IMR-90 (cell line): ENCODE results near the gene OBP2B. TPM values are rescaled to one million over a fixed set of nuclear protein-coding genes. Genes with fewer than 3 reads are reported as not detected.

Experiments used
- ATAC-seq: fragments of 200-7000 bp; cut with Tn5 transposase; 2 replicates; pipeline ENCODE4 v1.9.1; 2020; ENCODE audit warnings: low read depth, mild to moderate bottlenecking, moderate library complexity
- BruUV-seq: library from RNA; stranded (reverse); fragments of 400-500 nt; replicated peaks from 2 replicates; lab custom pipeline; 2021; lab: Mats Ljungman, UMichigan
- CTCF ChIA-PET: fragments of 300-600 bp; formaldehyde crosslinking; extraction: SDS; loops from one replicate; lab custom pipeline; 2021; ENCODE audit warnings: antibody characterized with exemption; lab: Yijun Ruan, JAX
- POLR2A ChIA-PET: fragments of 300-600 bp; sonication (Branson Sonifier 250); formaldehyde crosslinking; loops from one replicate; lab custom pipeline; 2022; ENCODE audit warnings: antibody characterized with exemption; ENCODE audit not compliant: unreplicated experiment; lab: Charles Lee
- DNase-seq: peaks from one replicate; pipeline ENCODE4 v3.0.0; 2013
- H2AFZ ChIP-seq: replicated peaks from 2 replicates; pipeline ENCODE3; 2013; ENCODE audit warnings: low read length, mild to moderate bottlenecking; ENCODE audit not compliant: poor library complexity
- H2AK5ac ChIP-seq: 2 replicates; pipeline ENCODE4 v1.6.1; 2013; ENCODE audit warnings: low read depth, low read length, inconsistent platforms
- H2AK9ac ChIP-seq: replicated peaks from 2 replicates; pipeline ENCODE3; 2013; ENCODE audit warnings: mild to moderate bottlenecking, low read depth, low read length, moderate library complexity; ENCODE audit not compliant: poor library complexity
- H2BK120ac ChIP-seq: 2 replicates; pipeline ENCODE4 v1.6.1; 2013; ENCODE audit warnings: low read depth, low read length, inconsistent platforms
- H2BK15ac ChIP-seq: 3 replicates; pipeline ENCODE4 v1.6.1; 2013; ENCODE audit warnings: low read depth, low read length, inconsistent platforms
- H2BK20ac ChIP-seq: 2 replicates; pipeline ENCODE4 v1.6.1; 2013; ENCODE audit warnings: low read depth, mild to moderate bottlenecking, inconsistent platforms, low read length, moderate library complexity
- H2BK5ac ChIP-seq: 2 replicates; pipeline ENCODE4 v1.6.1; 2013; ENCODE audit warnings: mild to moderate bottlenecking, low read depth, low read length, inconsistent platforms; ENCODE audit not compliant: poor library complexity, severe bottlenecking
- H3K14ac ChIP-seq: replicated peaks from 2 replicates; pipeline ENCODE4 v1.6.1; 2013; ENCODE audit warnings: low read depth, low read length, inconsistent platforms
- H3K18ac ChIP-seq: 2 replicates; pipeline ENCODE4 v1.6.1; 2013; ENCODE audit warnings: low read depth, low read length, control low read depth
- H3K23ac ChIP-seq: 2 replicates; pipeline ENCODE4 v1.6.1; 2013; ENCODE audit warnings: low read depth, low read length, inconsistent platforms
- H3K27ac ChIP-seq: 2 replicates; pipeline ENCODE4 v1.5.1; 2013; ENCODE audit warnings: mild to moderate bottlenecking, control low read depth, low read length; ENCODE audit not compliant: insufficient read depth
- H3K27me3 ChIP-seq: 2 replicates; pipeline ENCODE4 v1.6.1; 2013; ENCODE audit warnings: low read length; ENCODE audit not compliant: control insufficient read depth, insufficient read depth
- H3K36me3 ChIP-seq: 2 replicates; pipeline ENCODE4 v1.6.1; 2013; ENCODE audit warnings: low read length, mixed read lengths; ENCODE audit not compliant: control insufficient read depth, insufficient read depth
- H3K4ac ChIP-seq: 2 replicates; pipeline ENCODE4 v1.6.1; 2013; ENCODE audit warnings: low read depth, low read length, inconsistent platforms
- H3K4me1 ChIP-seq: 2 replicates; pipeline ENCODE4 v1.6.1; 2013; ENCODE audit warnings: low read length, mixed read lengths; ENCODE audit not compliant: control insufficient read depth, insufficient read depth
- H3K4me2 ChIP-seq: 2 replicates; pipeline ENCODE4 v1.6.1; 2013; ENCODE audit warnings: low read depth, mild to moderate bottlenecking, control low read depth, low read length, moderate library complexity
- H3K4me3 ChIP-seq: 2 replicates; pipeline ENCODE4 v1.5.1; 2013; ENCODE audit warnings: low read depth, mild to moderate bottlenecking, control low read depth, low read length, moderate library complexity; ENCODE audit not compliant: insufficient read depth
- H3K56ac ChIP-seq: 2 replicates; pipeline ENCODE4 v1.6.1; 2013; ENCODE audit warnings: low read length, inconsistent platforms; ENCODE audit not compliant: insufficient read depth; ENCODE audit errors: extremely low read depth
- H3K79me1 ChIP-seq, 2 experiments: 2 replicates each; pipeline ENCODE4 v1.6.1; 2013; ENCODE audit warnings: low read length in 2 of 2, inconsistent platforms in 1 of 2, low read depth in 1 of 2
- H3K9ac ChIP-seq: 2 replicates; pipeline ENCODE4 v1.6.1; 2013; ENCODE audit warnings: low read depth, low read length, control low read depth
- H3K9me1 ChIP-seq: 2 replicates; pipeline ENCODE4 v1.6.1; 2013; ENCODE audit warnings: low read length, inconsistent platforms; ENCODE audit not compliant: insufficient read depth
- H3K9me3 ChIP-seq: 2 replicates; pipeline ENCODE4 v1.6.1; 2013; ENCODE audit warnings: low read length; ENCODE audit not compliant: control insufficient read depth, insufficient read depth
- H4K20me1 ChIP-seq: 2 replicates; pipeline ENCODE4 v1.6.1; 2013; ENCODE audit warnings: low read length, inconsistent platforms; ENCODE audit not compliant: insufficient read depth
- H4K5ac ChIP-seq: 2 replicates; pipeline ENCODE4 v1.6.1; 2013; ENCODE audit warnings: mild to moderate bottlenecking, low read depth, low read length, control low read depth
- H4K8ac ChIP-seq, 2 experiments: 2 replicates each; pipeline ENCODE4 v1.6.1; 2013; ENCODE audit warnings: low read depth in 2 of 2, low read length in 2 of 2, control low read depth in 1 of 2, inconsistent platforms in 1 of 2
- H4K91ac ChIP-seq: 2 replicates; pipeline ENCODE4 v1.6.1; 2013; ENCODE audit warnings: low read depth, low read length, inconsistent platforms; ENCODE audit not compliant: insufficient read depth
- BHLHE40 ChIP-seq: fragments of 150-350 bp; IDR thresholded peaks from 2 replicates; pipeline ENCODE4 v1.6.1; 2016; ENCODE audit warnings: mild to moderate bottlenecking, low read depth, low read length
- CEBPB ChIP-seq: IDR thresholded peaks from 2 replicates; pipeline ENCODE4 v1.6.1; 2012; ENCODE audit warnings: low read depth, low read length, improper control_type of control experiment
- CHD1 ChIP-seq: IDR thresholded peaks from 2 replicates; pipeline ENCODE4 v1.6.1; 2012; ENCODE audit warnings: low read depth, low read length, improper control_type of control experiment
- CTCF ChIP-seq: conservative IDR thresholded peaks from 2 replicates; pipeline ENCODE4 v1.5.1; 2012; ENCODE audit warnings: mild to moderate bottlenecking, low read depth, low read length, improper control_type of control experiment
- ELK1 ChIP-seq: fragments of 150-350 bp; IDR thresholded peaks from 2 replicates; pipeline ENCODE4 v1.6.1; 2016; ENCODE audit warnings: low read depth, mild to moderate bottlenecking, low read length, moderate library complexity, borderline replicate concordance
- MAFK ChIP-seq: IDR thresholded peaks from 2 replicates; pipeline ENCODE4 v1.6.1; 2012; ENCODE audit warnings: low read depth, low read length, improper control_type of control experiment
- MAZ ChIP-seq: IDR thresholded peaks from 2 replicates; pipeline ENCODE4 v1.6.1; 2012; ENCODE audit warnings: low read depth, mild to moderate bottlenecking, low read length, improper control_type of control experiment, moderate library complexity, borderline replicate concordance
- MXI1 ChIP-seq: IDR thresholded peaks from 2 replicates; pipeline ENCODE4 v1.6.1; 2012; ENCODE audit warnings: low read depth, mild to moderate bottlenecking, low read length, moderate library complexity, borderline replicate concordance
- NFE2L2 ChIP-seq: fragments of 150-350 bp; IDR thresholded peaks from 2 replicates; pipeline ENCODE4 v1.6.1; 2016; ENCODE audit warnings: low read depth, mild to moderate bottlenecking, low read length
- POLR2A ChIP-seq: IDR thresholded peaks from 2 replicates; pipeline ENCODE4 v1.6.1; 2012; ENCODE audit warnings: mild to moderate bottlenecking, low read depth, low read length
- RAD21 ChIP-seq: IDR thresholded peaks from 2 replicates; pipeline ENCODE4 v1.6.1; 2012; ENCODE audit warnings: low read length, improper control_type of control experiment
- RFX5 ChIP-seq: IDR thresholded peaks from 2 replicates; pipeline ENCODE4 v1.8.0; 2012; ENCODE audit warnings: low read depth, mild to moderate bottlenecking, low read length, moderate library complexity
- SMC3 ChIP-seq: fragments of 150-350 bp; IDR thresholded peaks from 2 replicates; pipeline ENCODE4 v1.6.1; 2016; ENCODE audit warnings: low read depth, mild to moderate bottlenecking, antibody characterized with exemption, low read length, moderate library complexity
- USF2 ChIP-seq: fragments of 150-350 bp; IDR thresholded peaks from 2 replicates; pipeline ENCODE4 v1.6.1; 2017; ENCODE audit warnings: mild to moderate bottlenecking, antibody characterized with exemption, low read length, low read depth
- whole genome bisulfite sequencing, 2 experiments: methylation state at CpG; one replicate each; pipeline versions ENCODE4 v1.1.5 to v1.1.7; 2013; ENCODE audit warnings: missing lambda C conversion rate in 2 of 2; ENCODE audit not compliant: insufficient read length in 1 of 2; ENCODE audit errors: extremely low coverage in 2 of 2; 5-methylcytosine and 5-hydroxymethylcytosine counted together
- dilution Hi-C: fragments of 300-500 bp; cut with HindIII; formaldehyde crosslinking; loops from one replicate; pipeline ENCODE4 v1.14.3; 2018; ENCODE audit warnings: low sequenced_read_pairs; ENCODE audit not compliant: unreplicated experiment
- in situ Hi-C: fragments of 300-500 bp; cut with MboI; formaldehyde crosslinking; loops from 3 replicates; pipeline ENCODE4 v1.14.3; 2019; ENCODE audit warnings: low sequenced_read_pairs, inconsistent platforms, mixed read lengths
- intact Hi-C: fragments of 100-400 bp; cut with micrococcal nuclease; formaldehyde crosslinking; loops from 2 replicates; pipeline ENCODE4 v1.10.0; 2022
- polyA plus RNA-seq, 3 experiments: library from polyadenylated mRNA; depleted of rRNA; stranded (reverse); fragments of >200 nt; gene quantifications; 2 replicates each; pipeline ENCODE4 v1.2.3, GENCODE V29; 2012; ENCODE audit warnings: low replicate concordance in 1 of 3
- total RNA-seq: library from RNA; depleted of rRNA; stranded (reverse); fragments of >200 nt; gene quantifications from 2 replicates; pipeline ENCODE4 v1.2.3, GENCODE V29; 2012

OBP2B gene
- total and polyA plus RNA-seq, 2 of the 4 experiments (the other 2 are of a cell fraction): not detected

GRCh38 chr9:133242241-133242640 lies 33.2 kb upstream of the OBP2B start:
- no peak overlapping the region for H4K5ac ChIP-seq
- in situ Hi-C loops: no loop called here

More at GRCh38 chr9:133242241-133242640, 33.2 kb upstream of the OBP2B start:
- BruUV-seq: no TSS peak
- H3K4me3 ChIP-seq: no peak overlapping the region
- intact Hi-C loops (no loop called here), dilution Hi-C loops (no loop called here)
- ATAC-seq: no peak
- H4K20me1 ChIP-seq: no peaks in the 10 kb centered on the region
- no peak overlapping the region for H3K27ac ChIP-seq
- DNase-seq: no peak
- no peak overlapping the region for H3K4ac ChIP-seq
- H2AK5ac ChIP-seq: no peak overlapping the region
- H2AK9ac ChIP-seq: no peak overlapping the region
- no peak overlapping the region for H3K9ac ChIP-seq
- POLR2A ChIA-PET: no interaction called here
- CTCF ChIA-PET: no interaction called here
- no peak overlapping the region for H3K4me2 ChIP-seq
- H4K91ac ChIP-seq: no peak overlapping the region
- no peak for TF ChIP-seq SMC3
- TF ChIP-seq CHD1: no peak
- TF ChIP-seq NFE2L2: no peak
- no peak for TF ChIP-seq CTCF
- TF ChIP-seq CEBPB: no peak
- TF ChIP-seq ELK1: no peak
- TF ChIP-seq POLR2A: no peak
- no peak for TF ChIP-seq RFX5
- no peak for TF ChIP-seq MAFK
- TF ChIP-seq BHLHE40: no peak
- TF ChIP-seq USF2: no peak
- no peak for TF ChIP-seq RAD21
- no peak for TF ChIP-seq MXI1
- no peak for TF ChIP-seq MAZ
- no peaks in the 10 kb centered on the region for H3K36me3 ChIP-seq
- H4K8ac ChIP-seq: no peak overlapping the region
- H2BK5ac ChIP-seq: no peak overlapping the region
- H3K56ac ChIP-seq: no peak overlapping the region
- peaks cover 25% of the 10 kb centered on the region for H3K27me3 ChIP-seq
- H2BK120ac ChIP-seq: no peak overlapping the region
- no peak overlapping the region for H3K18ac ChIP-seq
- H2BK20ac ChIP-seq: no peak overlapping the region
- no peak overlapping the region for H3K23ac ChIP-seq
- no peaks in the 10 kb centered on the region for H3K79me1 ChIP-seq
- no peaks in the 10 kb centered on the region for H3K9me1 ChIP-seq
- H3K4me1 ChIP-seq: no peaks in the 10 kb centered on the region
- H3K9me3 ChIP-seq: no peaks in the 10 kb centered on the region
- H3K14ac ChIP-seq: no peak overlapping the region
- H2AFZ ChIP-seq: no peak overlapping the region
- 65% methylated on average over 7 of the region's 14 CpGs; no CpG with 5 or more reads in 1 of the 2 experiments for WGBS, 2 experiments
- no peak overlapping the region for H2BK15ac ChIP-seq
